Skin epidermis (tissue), 12 donors: ENCODE measurements around the gene TAF11L5.
"Not testable (repeated sequence)": the region's sequence is repeated elsewhere in the genome, so short reads cannot be mapped to it uniquely, and the experiment has no call there.

Experiments
- H3K27ac ChIP-seq, 21 experiments: fragments of 200-600 bp; sonication (generic) in 11 of 21; one replicate each; pipeline ENCODE4 v1.5.0; 2020; ENCODE audit warnings: mild to moderate bottlenecking in 3 of 21, inconsistent platforms in 2 of 21, moderate library complexity in 2 of 21
- H3K4me3 ChIP-seq, 7 experiments: fragments of 200-600 bp; sonication (generic) in 2 of 7; one replicate each; pipeline ENCODE4 v1.5.0; 2020; ENCODE audit warnings: inconsistent platforms in 2 of 7, mild to moderate bottlenecking in 2 of 7, moderate library complexity in 1 of 7

TAF11L5 gene

DNA sequence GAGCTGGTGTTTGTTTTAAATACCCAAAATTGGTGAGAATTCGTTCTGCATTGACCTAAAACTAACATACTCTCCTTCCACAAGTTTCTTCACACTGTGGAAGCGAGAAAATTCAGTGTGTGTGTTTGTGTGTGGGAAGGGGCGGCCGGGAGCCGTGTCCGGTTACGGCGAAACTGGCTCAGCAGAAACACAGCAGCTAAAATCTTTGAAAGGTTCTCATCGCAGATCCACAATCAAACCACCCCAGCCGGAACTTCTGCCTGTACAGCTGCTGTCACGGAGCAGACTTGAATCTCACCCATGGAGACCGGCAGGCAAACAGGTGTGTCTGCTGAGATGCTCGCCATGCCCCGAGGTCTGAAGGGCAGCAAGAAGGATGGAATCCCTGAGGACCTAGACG, at the start of gene TAF11L5:
Gene TAF11L5, plus strand, starts transcription at position 301 of the 400 bp plus-strand sequence.
- not testable (repeated sequence) for H3K4me3 ChIP-seq, H3K27ac ChIP-seq

DNA sequence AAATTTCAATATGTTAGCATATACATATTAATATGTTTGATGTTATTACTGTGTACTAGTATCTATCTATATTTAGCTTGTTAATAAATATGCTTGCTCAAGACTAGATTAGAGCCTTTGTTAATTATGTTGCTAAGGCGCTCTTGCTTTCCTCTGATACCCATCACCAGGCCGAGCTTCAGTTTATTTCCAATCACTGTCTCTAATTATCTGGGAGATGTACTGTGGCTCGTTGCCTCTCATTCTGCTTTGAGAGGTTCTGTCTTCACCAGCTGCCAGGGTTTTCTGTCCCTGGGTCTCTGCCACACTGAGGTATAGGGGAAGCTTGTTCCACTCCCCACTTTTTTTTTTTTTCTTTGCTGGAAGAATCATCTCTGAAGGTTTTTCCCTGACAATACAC, 48.0 kb upstream of the TAF11L5 start:
- Histone ChIP-seq H3K4me3 (no peak overlapping the region), H3K27ac (no peak overlapping the region)

DNA sequence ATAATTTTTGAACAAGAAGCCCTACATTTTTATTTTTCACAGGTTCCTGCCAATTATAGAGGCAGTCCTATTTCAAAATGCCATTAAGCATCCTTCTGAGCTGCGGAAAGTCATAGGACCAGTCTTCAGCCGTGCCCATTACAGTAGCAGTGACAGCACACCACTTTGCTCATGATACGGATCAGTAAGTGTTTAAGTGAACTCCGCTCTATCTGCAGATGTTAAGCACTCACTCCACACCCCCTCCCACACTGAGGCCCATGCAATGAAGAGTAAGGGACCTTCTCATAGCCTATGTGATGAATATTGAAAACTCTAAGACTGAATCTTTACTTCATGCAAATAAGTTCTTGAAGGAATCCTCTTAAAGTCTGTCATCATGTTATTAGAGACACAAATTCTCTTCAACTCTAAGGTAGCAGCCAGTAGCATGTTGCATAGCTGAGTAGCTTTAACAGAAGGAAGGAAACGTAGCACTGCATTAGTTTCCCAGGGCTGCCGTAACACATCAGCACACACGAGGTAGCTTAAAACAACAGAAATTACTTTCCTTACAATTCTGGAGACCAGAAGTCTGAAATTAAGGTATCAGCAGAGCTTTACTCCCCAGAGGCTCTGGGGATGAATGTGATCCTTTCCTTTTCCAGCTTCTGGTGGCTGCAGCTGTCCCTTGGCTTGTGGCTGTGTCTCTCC, 47.3 kb upstream of the TAF11L5 start:
- no peak overlapping the region for H3K4me3 ChIP-seq
- H3K27ac ChIP-seq = no peak overlapping the region

DNA sequence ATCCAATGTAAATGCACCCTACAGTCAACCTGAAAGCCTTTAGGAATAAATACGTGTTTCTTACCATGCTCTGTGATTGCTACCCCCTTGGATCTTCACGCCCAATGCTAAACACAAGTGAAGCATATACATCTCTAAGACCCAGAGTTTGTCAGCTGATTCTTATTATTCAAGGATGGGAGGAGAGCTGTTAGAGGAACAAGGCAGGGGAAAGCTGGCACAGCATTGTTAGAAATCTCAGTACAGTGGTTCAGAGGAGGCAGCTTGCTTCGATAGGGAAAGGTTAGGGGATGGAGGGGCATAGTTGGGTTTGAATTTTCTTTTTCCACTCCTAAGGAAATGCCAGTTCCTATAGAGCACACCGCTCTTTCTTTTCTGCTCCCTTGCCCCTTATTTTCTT, 43.7 kb upstream of the TAF11L5 start:
- Histone ChIP-seq H3K4me3 (no peak overlapping the region), H3K27ac (no peak overlapping the region)

DNA sequence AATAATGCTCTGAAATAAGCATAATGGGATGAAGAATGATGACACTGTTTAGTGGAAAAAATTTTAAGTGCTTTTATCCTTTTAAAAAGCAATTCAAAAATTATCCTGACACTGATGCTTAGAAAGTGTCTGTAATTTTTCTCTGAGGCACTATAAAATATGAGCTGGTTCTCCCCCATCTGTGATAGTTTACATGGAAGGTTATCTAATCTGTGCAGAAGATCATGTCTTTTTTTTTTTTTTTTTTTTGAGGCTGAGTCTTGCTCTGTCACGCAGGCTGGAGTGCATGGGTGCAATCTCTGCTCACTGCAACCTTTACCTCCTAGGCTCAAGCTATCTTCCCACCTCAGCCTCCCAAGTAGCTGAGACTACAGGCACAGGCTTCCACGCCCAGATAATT, 42.2 kb upstream of the TAF11L5 start:
- no peak overlapping the region for H3K27ac ChIP-seq
- H3K4me3 ChIP-seq = no peak overlapping the region

DNA sequence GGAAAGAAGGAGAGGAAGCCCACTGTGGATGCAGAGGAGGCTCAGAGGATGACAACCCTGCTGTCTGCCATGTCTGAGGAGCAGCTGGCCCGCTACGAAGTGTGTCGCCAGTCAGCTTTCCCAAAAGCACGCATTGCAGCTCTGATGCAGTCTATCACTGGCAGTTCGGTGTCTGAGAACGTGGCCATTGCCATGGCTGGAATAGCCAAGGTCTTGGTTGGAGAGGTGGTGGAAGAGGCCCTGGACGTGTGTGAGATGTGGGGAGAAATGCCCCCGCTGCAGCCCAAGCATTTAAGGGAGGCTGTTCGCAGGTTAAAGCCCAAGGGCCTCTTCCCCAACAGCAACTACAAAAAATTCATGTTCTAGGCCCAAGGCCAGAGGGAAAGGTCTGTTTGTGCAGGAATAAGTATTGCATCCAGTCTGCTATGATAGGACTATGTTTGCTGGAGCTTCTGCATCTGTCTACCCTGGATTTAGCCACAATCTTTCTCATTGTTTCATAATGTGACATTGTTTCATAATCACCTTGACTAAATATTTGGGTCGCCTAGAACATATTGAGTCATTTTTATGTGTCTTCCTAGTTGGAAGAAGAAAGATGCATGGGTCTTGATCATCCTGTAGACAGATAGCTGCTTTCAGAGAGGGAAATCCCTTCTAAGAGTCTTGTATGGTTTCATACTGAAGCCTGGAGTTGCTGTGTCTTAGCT, 38.4 kb upstream of the TAF11L5 start:
- H3K4me3 ChIP-seq, H3K27ac ChIP-seq: not testable (repeated sequence)

DNA sequence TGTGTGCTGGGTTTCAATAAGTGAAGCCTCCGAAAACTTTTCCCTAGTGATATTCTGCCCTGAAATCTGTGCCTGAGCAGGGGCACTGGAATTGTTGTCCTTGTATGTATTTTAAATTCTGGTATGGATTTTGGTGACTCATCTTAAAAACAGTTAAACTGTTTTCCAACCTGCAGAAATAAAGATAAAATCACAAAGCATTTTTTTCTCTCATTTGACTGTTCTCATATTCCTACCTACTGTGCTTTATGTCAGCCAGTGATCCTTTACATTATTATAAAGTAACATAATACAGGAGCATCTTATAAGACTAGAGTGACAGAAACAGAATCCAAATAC, 37.9 kb upstream of the TAF11L5 start:
- no peak overlapping the region for H3K4me3 ChIP-seq
- H3K27ac ChIP-seq = no peak overlapping the region

DNA sequence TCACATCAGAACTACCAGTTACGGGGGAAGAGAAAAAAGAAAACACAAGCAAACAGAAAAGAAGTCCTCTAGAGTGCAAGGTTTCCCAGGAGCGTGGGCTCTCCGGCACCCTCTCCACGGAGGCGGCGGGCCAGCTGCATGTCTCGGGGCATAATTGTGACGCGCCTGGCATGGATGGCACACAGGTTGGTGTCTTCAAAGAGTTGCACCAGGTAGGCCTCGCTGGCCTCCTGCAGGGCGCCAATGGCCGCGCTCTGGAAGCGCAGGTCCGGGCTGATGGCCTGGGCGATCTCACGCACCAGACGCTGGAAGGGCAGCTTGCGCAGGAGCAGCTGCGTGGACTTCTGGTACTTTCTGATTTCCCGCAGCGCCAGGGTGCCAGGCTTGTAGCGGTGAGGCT, 33.8 kb upstream of the TAF11L5 start:
- not testable (repeated sequence) for H3K27ac ChIP-seq, H3K4me3 ChIP-seq

DNA sequence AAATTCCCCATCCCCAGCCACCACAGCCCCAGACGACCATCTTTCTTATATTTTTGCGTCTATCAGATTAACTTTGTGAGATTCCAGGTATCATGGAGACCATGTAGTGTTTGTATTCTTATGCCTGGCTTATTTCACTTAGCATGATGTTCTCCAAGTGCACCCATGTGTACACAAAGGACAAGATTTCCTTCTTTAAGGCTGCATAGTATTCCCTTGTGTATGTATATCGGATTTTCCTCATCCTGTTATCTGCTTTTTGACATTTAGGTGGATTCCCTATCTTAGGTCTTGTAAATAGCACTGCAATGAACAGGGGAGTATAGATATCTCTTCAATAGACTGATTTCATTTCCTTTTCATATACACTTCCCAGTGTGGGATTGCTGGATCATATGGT, 32.3 kb upstream of the TAF11L5 start:
- H3K27ac ChIP-seq = no peak overlapping the region

DNA sequence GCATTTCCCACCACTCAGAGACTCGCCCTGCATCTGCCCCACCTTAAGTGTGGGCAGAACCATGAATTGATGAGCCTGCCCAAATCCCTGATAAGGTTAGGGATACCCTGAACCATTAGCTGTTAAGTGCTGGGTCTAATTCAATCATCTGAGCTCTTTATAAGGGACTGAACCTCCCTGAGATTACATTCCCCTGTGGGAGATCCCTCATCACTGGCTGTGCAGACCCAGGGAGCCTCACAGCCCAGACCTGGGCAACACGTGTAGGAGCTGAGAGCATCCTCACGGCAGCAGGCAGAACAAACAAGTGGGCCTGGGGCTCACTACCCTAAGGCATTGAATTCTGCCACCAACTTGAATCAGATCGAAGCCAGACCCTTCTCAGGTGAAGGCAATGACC, 27.6 kb upstream of the TAF11L5 start:
- Histone ChIP-seq H3K27ac (no peak overlapping the region), H3K4me3 (no peak overlapping the region)

More for the DNA sequence above, 32.3 kb upstream of the TAF11L5 start:
- H3K4me3 ChIP-seq = no peak overlapping the region

DNA sequence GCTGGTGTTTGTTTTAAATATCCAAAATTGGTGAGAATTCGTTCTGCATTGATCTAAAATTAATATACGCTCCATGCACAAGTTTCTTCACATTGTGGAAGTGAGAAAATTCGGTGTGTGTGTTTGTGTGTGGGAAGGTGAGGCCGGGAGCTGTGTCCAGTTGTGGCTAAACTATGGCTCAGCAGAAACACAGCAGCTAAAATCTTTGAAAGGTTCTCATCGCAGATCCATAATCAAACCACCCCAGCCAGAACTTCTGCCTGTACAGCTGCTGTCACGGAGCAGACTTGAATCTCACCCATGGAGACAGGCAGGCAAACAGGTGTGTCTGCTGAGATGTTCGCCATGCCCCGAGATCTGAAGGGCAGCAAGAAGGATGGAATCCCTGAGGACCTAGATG, 27.1 kb upstream of the TAF11L5 start, which contains the start of gene TAF11L2:
Gene TAF11L2, plus strand, starts transcription at position 301 of the 400 bp plus-strand sequence.
- not testable (repeated sequence) for H3K27ac ChIP-seq, H3K4me3 ChIP-seq

DNA sequence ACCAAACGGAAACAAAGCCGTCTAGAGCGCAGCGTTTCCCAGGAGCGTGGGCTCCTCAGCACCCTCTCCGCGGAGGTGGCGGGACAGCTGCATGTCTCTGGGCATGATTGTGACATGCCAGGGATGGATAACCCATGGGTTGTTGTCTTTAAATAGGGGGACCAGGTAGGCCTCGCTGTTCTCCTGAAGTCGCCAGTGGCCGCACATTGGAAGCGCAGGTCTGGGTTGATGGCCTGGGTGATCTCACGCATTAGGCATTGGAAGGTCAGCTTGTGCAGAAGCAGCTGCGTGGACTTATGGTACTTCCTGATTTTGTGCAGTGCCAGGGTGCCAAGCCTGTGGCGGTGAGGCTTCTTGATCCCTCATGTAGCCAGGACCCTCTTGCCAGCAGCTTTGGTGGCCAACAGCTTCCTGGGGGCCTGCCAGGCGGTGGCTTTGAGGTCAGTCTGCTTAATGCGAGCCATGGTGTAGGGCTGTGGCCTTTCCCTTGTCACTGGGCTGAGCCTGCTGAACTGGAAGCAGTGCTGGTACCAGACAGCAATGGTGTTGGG, 13.2 kb upstream of the TAF11L5 start:
- Histone ChIP-seq H3K4me3 (no peak overlapping the region), H3K27ac (no peak overlapping the region)

DNA sequence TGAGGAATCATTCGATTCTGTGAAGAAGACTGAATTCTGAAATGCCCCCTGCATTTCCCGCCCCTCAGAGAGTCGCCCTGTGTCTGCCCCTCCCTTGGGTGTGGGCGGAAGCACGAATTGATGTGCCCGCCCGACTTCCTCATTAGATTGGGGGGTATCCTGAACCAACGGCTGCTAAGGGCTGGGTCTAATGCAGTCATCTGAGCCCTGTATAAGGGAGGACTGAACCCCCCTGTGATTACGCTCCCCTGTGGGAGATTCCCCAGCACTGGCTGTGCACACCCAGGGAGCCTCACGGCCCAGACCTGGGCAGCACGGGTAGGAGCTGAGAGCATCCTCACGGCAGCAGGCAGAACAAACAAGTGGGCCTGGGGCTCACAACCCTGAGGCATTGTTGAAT, 7.5 kb upstream of the TAF11L5 start:
- not testable (repeated sequence) for H3K4me3 ChIP-seq, H3K27ac ChIP-seq

DNA sequence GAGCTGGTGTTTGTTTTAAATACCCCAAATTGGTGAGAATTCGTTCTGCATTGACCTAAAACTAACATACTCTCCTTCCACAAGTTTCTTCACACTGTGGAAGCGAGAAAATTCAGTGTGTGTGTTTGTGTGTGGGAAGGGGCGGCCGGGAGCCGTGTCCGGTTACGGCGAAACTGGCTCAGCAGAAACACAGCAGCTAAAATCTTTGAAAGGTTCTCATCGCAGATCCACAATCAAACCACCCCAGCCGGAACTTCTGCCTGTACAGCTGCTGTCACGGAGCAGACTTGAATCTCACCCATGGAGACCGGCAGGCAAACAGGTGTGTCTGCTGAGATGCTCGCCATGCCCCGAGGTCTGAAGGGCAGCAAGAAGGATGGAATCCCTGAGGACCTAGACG, 7.0 kb upstream of the TAF11L5 start, which contains the start of gene TAF11L3:
Gene TAF11L3, plus strand, starts transcription at position 301 of the 400 bp plus-strand sequence.
- H3K27ac ChIP-seq, H3K4me3 ChIP-seq: not testable (repeated sequence)

DNA sequence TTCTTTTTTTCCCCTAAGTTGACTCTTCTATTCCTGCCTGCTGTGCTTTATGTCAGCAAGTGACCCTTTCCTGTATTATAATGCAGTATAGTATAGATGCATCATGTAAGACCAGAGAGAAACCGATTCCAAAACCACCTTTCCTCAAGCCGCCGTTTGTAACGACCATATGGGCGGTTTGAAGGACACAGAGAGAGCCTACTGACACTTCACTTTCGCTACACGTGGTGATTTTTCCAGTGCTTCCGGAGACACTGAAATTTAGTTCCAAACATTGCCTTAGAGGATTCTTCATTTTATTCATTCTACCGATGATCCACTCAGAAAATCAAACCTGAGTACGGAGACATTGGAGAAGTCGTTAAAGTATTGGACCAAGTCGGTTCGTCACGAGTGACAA, 5.5 kb upstream of the TAF11L5 start:
- not testable (repeated sequence) for H3K4me3 ChIP-seq, H3K27ac ChIP-seq

DNA sequence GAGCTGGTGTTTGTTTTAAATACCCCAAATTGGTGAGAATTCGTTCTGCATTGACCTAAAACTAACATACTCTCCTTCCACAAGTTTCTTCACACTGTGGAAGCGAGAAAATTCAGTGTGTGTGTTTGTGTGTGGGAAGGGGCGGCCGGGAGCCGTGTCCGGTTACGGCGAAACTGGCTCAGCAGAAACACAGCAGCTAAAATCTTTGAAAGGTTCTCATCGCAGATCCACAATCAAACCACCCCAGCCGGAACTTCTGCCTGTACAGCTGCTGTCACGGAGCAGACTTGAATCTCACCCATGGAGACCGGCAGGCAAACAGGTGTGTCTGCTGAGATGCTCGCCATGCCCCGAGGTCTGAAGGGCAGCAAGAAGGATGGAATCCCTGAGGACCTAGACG, 3.5 kb upstream of the TAF11L5 start, which contains the start of gene TAF11L4:
Gene TAF11L4, plus strand, starts transcription at position 301 of the 400 bp plus-strand sequence.
- not testable (repeated sequence) for H3K4me3 ChIP-seq, H3K27ac ChIP-seq

DNA sequence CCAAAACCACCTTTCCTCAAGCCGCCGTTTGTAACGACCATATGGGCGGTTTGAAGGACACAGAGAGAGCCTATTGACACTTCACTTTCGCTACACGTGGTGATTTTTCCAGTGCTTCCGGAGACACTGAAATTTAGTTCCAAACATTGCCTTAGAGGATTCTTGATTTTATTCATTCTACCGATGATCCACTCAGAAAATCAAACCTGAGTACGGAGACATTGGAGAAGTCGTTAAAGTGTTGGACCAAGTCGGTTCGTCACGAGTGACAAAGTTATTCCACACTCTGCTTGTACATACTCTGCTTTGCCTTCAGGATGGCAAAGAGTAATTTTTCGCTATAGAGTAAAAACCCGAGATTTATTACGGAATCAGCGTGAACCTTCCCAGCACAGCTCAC, 1.5 kb downstream of the TAF11L5 start:
- not testable (repeated sequence) for H3K4me3 ChIP-seq

DNA sequence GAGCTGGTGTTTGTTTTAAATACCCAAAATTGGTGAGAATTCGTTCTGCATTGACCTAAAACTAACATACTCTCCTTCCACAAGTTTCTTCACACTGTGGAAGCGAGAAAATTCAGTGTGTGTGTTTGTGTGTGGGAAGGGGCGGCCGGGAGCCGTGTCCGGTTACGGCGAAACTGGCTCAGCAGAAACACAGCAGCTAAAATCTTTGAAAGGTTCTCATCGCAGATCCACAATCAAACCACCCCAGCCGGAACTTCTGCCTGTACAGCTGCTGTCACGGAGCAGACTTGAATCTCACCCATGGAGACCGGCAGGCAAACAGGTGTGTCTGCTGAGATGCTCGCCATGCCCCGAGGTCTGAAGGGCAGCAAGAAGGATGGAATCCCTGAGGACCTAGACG, 3.3 kb downstream of the TAF11L5 start, which contains the start of gene TAF11L6:
Gene TAF11L6, plus strand, starts transcription at position 301 of the 400 bp plus-strand sequence.
- not testable (repeated sequence) for H3K27ac ChIP-seq, H3K4me3 ChIP-seq

More for the DNA sequence above, 1.5 kb downstream of the TAF11L5 start:
- not testable (repeated sequence) for H3K27ac ChIP-seq
